Measurements from ENCODE around the gene CORO7. TPM values are rescaled to one million over a fixed set of nuclear protein-coding genes. Genes with fewer than 3 reads are reported as not detected.
A peak's percentile ranks its signal among the peaks of the same experiment; 100 is the strongest.
"Not testable (repeated sequence)": the region's sequence is repeated elsewhere in the genome, so short reads cannot be mapped to it uniquely, and the experiment has no call there.

CORO7 gene
- total RNA-seq, 1 donor from 2014 or later: 52.4 TPM

- intact Hi-C loops (cut with DNase I): loop anchor here (5.0 kb wide), 1 partner anchor 45 kb away; no protein-coding TSS in a partner anchor
- no peak overlapping the region for H3K4me3 ChIP-seq
- peaks cover 4% of the 10 kb centered on the region for H3K4me1 ChIP-seq
- ATAC-seq (peak; percentile 95), DNase-seq (peak; percentile 92)
- peak; percentile 92 for TF ChIP-seq CTCF (IDR thresholded peaks at IDR 0.05)
- H3K9me3 ChIP-seq: no peaks in the 10 kb centered on the region
- H3K36me3 ChIP-seq: peaks cover 40% of the 10 kb centered on the region
- no peak overlapping the region for H3K27ac ChIP-seq
- no peaks in the 10 kb centered on the region for H3K27me3 ChIP-seq
Observed at GRCh38 chr16:4402439-4403132, 13.8 kb downstream of the CORO7 start.

DNA sequence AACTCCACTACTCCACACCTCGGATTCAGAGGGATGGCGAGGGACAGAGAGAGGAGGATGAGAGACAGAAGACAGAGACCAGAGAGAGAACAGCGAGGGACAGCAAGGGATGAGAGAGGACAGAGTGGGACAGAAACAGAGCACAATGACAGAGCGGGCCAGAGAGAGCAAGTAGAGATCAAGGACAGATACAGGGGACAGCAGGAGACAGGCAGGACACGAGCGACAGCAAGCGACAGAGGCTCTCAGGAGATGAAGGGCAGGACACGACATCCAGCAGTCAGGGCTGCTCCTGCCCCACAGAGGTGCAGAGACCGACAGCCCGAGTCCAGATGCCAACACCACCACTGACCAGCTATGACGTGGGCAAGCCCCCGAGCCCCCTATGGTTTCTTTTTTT, 14.9 kb downstream of the CORO7 start:
- DNase-seq (no peak), ATAC-seq (no peak)
- no peak overlapping the region for H3K4me3 ChIP-seq
- H3K27me3 ChIP-seq: no peaks in the 10 kb centered on the region
- intact Hi-C loops (cut with DNase I): loop anchor here (5.0 kb wide), 1 partner anchor 44 kb away; no protein-coding TSS in a partner anchor
- no peak for TF ChIP-seq CTCF (IDR thresholded peaks at IDR 0.05)
- H3K27ac ChIP-seq: no peak overlapping the region
- H3K36me3 ChIP-seq: peaks cover 32% of the 10 kb centered on the region
- H3K4me1 ChIP-seq: peaks cover 4% of the 10 kb centered on the region
- no peaks in the 10 kb centered on the region for H3K9me3 ChIP-seq

DNA sequence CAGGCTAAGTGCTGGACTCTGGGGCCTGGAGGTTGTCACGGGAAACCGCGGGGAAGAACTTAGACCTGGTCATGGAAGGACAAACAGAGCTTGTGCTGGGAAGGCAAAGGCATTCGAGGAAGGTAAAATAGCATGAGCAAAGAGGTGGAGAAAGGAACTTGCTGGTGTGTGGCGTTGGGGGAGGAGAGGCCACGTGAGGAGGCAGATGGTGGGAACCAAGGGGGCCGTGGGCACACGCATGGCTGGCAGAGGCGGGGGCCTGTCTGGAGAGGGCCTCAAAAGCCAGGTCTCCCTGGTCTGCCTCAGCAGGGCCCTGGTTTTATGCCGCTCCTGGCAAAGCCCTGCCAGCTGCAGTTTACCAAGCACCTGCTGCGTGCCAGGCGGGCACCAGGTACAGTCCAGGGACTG, 15.3 kb downstream of the CORO7 start:
- no peak for DNase-seq
- ATAC-seq: no peak
- no peak for TF ChIP-seq CTCF (IDR thresholded peaks at IDR 0.05)
- intact Hi-C loops (cut with DNase I): loop anchor here (5.0 kb wide), 1 partner anchor 44 kb away; no protein-coding TSS in a partner anchor
- Histone ChIP-seq H3K27me3 (no peaks in the 10 kb centered on the region), H3K27ac (no peak overlapping the region), H3K36me3 (peaks cover 28% of the 10 kb centered on the region), H3K9me3 (no peaks in the 10 kb centered on the region), H3K4me1 (peaks cover 4% of the 10 kb centered on the region), H3K4me3 (no peak overlapping the region)

- Histone ChIP-seq H3K4me1 (peaks cover 4% of the 10 kb centered on the region), H3K27me3 (no peaks in the 10 kb centered on the region), H3K9me3 (no peaks in the 10 kb centered on the region), H3K4me3 (no peak overlapping the region), H3K36me3 (peaks cover 21% of the 10 kb centered on the region), H3K27ac (no peak overlapping the region)
- peak; percentile 20 for ATAC-seq
- intact Hi-C loops (cut with DNase I): no loop called here
- DNase-seq: no peak
- no peak for TF ChIP-seq CTCF (IDR thresholded peaks at IDR 0.05)
Observed at GRCh38 chr16:4399001-4399730, 17.2 kb downstream of the CORO7 start.

DNA sequence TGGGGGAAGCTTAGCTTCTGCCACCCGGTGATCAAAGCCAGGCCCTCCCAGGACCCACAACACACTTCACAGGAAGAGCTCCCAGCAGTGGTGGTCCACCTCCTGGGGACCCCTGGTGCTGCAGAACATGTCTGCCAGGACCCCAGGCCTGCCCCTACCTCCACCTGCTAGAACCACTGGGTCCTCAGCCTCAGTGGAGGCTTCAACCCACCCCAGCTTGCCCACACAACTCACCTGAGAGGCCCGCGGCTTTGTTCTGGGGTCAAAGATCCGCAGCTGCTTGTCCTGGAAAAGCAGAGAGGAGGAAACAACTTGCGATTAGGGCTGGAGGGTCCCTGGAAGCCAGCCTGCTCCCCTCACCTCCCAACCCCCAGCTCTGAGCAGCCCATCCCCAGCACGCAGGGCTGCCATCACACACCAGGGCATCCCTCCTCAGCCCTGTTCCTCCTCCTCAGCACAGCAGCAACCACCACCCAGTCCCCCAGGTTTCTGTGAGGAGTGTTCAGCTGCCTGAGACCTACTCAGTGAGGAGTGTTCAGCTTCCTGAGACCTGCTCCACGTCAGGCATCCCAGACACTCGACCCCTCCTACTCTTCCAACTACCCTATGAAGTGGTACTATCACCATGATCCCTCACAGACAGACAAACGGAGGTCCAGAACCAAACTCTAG, 21.2 kb downstream of the CORO7 start:
- H3K27me3 ChIP-seq: no peaks in the 10 kb centered on the region
- H3K9me3 ChIP-seq: no peaks in the 10 kb centered on the region
- H3K4me1 ChIP-seq: peaks cover 11% of the 10 kb centered on the region
- ATAC-seq (no peak), DNase-seq (no peak)
- peaks cover 18% of the 10 kb centered on the region for H3K36me3 ChIP-seq
- H3K4me3 ChIP-seq: no peak overlapping the region
- intact Hi-C loops (cut with DNase I): no loop called here
- no peak for TF ChIP-seq CTCF (IDR thresholded peaks at IDR 0.05)
- no peak overlapping the region for H3K27ac ChIP-seq

DNA sequence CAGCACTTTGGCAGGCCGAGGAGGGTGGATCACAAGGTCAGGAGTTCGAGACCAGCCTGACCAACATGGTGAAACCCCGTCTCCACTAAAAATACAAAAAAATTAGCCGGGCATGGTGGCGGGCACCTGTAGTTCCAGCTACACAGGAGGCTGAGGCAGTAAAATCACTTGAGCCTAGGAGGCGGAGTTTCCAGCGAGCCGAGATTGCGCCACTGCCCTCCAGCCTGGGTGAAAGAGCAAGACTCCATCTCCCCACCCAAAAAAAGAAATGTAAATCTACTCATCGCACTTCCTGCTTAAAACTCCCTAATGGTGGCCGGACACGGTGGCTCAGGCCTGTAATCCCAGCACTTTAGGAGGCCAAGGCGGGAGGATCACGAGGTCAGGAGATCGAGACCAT, 22.5 kb downstream of the CORO7 start:
- H3K4me3 ChIP-seq; intact Hi-C loops (cut with DNase I); DNase-seq; H3K9me3 ChIP-seq; H3K27me3 ChIP-seq; H3K27ac ChIP-seq: not testable (repeated sequence)
- peaks cover 18% of the 10 kb centered on the region for H3K36me3 ChIP-seq
- peak; percentile 8 for ATAC-seq
- peaks cover 15% of the 10 kb centered on the region for H3K4me1 ChIP-seq
